Pancreas (tissue), 10 donors: ENCODE data around the gene FYN. TPM values are rescaled to one million over a fixed set of nuclear protein-coding genes. Genes with fewer than 3 reads are reported as not detected.

Experiments used
- ATAC-seq, 4 donors: fragments of 200-7000 bp; cut with Tn5 transposase; one replicate each; pipeline versions ENCODE4 v1.8.0 to v1.9.1; 2020; ENCODE audit warnings: mild to moderate bottlenecking in 4 of 4, moderate library complexity in 4 of 4
- DNase-seq, 6 donors: peaks; one replicate each; pipeline ENCODE4 v3.0.0-alpha.2; 2020
- FAIRE-seq: peaks from 2 replicates; lab custom pipeline; 2012; peaks lifted over from hg19 to GRCh38; lab: Jason Lieb, UNC
- H3K27ac ChIP-seq, 4 donors: fragments of 200-600 bp; sonication (generic); 1 replicate in 3 of 4; 2 replicates in 1 of 4; pipeline versions ENCODE4 v1.5.0 to v1.8.0; 2020
- H3K27me3 ChIP-seq, 4 donors: fragments of 200-600 bp; one replicate each; pipeline ENCODE4 v1.8.0; 2021
- H3K36me3 ChIP-seq, 3 donors: fragments of 200-600 bp; sonication (generic) in 1 of 3; one replicate each; pipeline versions ENCODE4 v1.5.0 to v1.8.0; 2020 to 2021
- H3K4me1 ChIP-seq, 3 donors: fragments of 200-600 bp; one replicate each; pipeline ENCODE4 v1.8.0; 2021
- H3K4me3 ChIP-seq, 4 donors: fragments of 200-600 bp; sonication (generic) in 2 of 4; one replicate each; pipeline versions ENCODE4 v1.5.0 to v1.8.0; 2020 to 2021
- H3K9me3 ChIP-seq, 4 donors: fragments of 200-600 bp; one replicate each; pipeline ENCODE4 v1.8.0; 2021
- CTCF ChIP-seq, 4 donors: fragments of 200-600 bp; sonication (generic) in 3 of 4; IDR thresholded peaks; one replicate each; pipeline versions ENCODE4 v1.5.0 to v1.8.0; 2021; ENCODE audit warnings: antibody characterized with exemption in 4 of 4
- WGBS, 2 donors: extraction: QIAGEN DNeasy Blood & Tissue Kit; methylation state at CpG; one replicate each; pipeline ENCODE4 v1.1.7; 2013; 5-methylcytosine and 5-hydroxymethylcytosine counted together
- intact Hi-C, 3 donors: fragments of 100-400 bp; cut with DNase I; formaldehyde crosslinking; loops; one replicate each; pipeline versions ENCODE4 v1.11.1 to v1.14.2; 2022
- polyA plus RNA-seq, 2 donors: library from polyadenylated mRNA; stranded (reverse); fragments of 200-250 nt; gene quantifications; one replicate each; pipeline ENCODE4 v1.2.3, GENCODE V29; 2013
- total RNA-seq, 6 donors: library from RNA; stranded (reverse); fragmentation: NEBNext Ultra II Directional in 4 of 6; extraction: Animal tissue kit (Norgen Biotek cat#: 25700) in 4 of 6; gene quantifications; one replicate each; pipeline versions ENCODE4 v1.2.1 to v1.2.4, GENCODE V29; 2021 to 2023
- donor health status: healthy with polysubstance abuse.
- donor health status: DM: no; HTN: no; CAD: no; lungs with moderate emphysema.
- donor health status: DM: no; HTN: no; CAD: no.
- donor health status: control.
- donor health status: control.
- donor health status: Bipolar disorder and iron deficiency.
- donor health status: DM: yes; HTN: yes; CAD: no.
- donor health status: DM: no; HTN: no; CAD: no.
- donor health status: DM: no; HTN: no; CAD: no.
- donor health status: DM: yes; HTN: yes; CAD: no.

The FYN gene
- total and polyA plus RNA-seq, 8 donors: 6.4 to 21.7 (median 11.9) TPM

GRCh38 chr6:111764238-111765175 is 108.7 kb downstream of the FYN start:
- no peaks in the 10 kb centered on the region for H3K9me3 ChIP-seq
- no peaks in the 10 kb centered on the region for H3K4me1 ChIP-seq
- FAIRE-seq (no peak), ATAC-seq (peak in 1 of 4 donors; percentile 16), DNase-seq (no peak)
- WGBS, 2 donors: 82 to 83% methylated on average over 13 of the region's 13 CpGs
- H3K4me3 ChIP-seq: no peak overlapping the region
- H3K27me3 ChIP-seq: no peaks in the 10 kb centered on the region
- no peaks in the 10 kb centered on the region for H3K36me3 ChIP-seq
- H3K27ac ChIP-seq: no peak overlapping the region
- TF ChIP-seq CTCF (IDR thresholded peaks at IDR 0.05): no peak
- intact Hi-C loops: no loop called here

GRCh38 chr6:111763381-111763780 is 109.9 kb downstream of the FYN start:
- no peak for ATAC-seq
- FAIRE-seq: no peak
- 57 to 60% methylated on average over 2 of the region's 2 CpGs for WGBS, 2 donors
- H3K4me1 ChIP-seq: no peaks in the 10 kb centered on the region
- no peaks in the 10 kb centered on the region for H3K27me3 ChIP-seq
- H3K9me3 ChIP-seq: no peaks in the 10 kb centered on the region
- H3K27ac ChIP-seq: no peak overlapping the region
- no peak overlapping the region for H3K4me3 ChIP-seq
- TF ChIP-seq CTCF (IDR thresholded peaks at IDR 0.05): no peak
- no peak for DNase-seq
- intact Hi-C loops: no loop called here
- H3K36me3 ChIP-seq: no peaks in the 10 kb centered on the region

- whole genome bisulfite sequencing, 2 donors: 79 to 82% methylated on average over 7 of the region's 7 CpGs
- TF ChIP-seq CTCF (IDR thresholded peaks at IDR 0.05): no peak
- DNase-seq (no peak), FAIRE-seq (no peak), ATAC-seq (peak in 1 of 4 donors; percentile 18)
- Histone ChIP-seq H3K9me3 (no peaks in the 10 kb centered on the region), H3K27ac (no peak overlapping the region), H3K27me3 (no peaks in the 10 kb centered on the region), H3K4me1 (no peaks in the 10 kb centered on the region), H3K36me3 (no peaks in the 10 kb centered on the region), H3K4me3 (no peak overlapping the region)
- intact Hi-C loops: no loop called here
Observed at GRCh38 chr6:111761783-111762312, 111.4 kb downstream of the FYN start.

- no peaks in the 10 kb centered on the region for H3K36me3 ChIP-seq
- no peak for ATAC-seq
- DNase-seq: no peak
- no peak overlapping the region for H3K27ac ChIP-seq
- no peaks in the 10 kb centered on the region for H3K27me3 ChIP-seq
- H3K4me3 ChIP-seq: no peak overlapping the region
- H3K4me1 ChIP-seq: no peaks in the 10 kb centered on the region
- FAIRE-seq: no peak
- intact Hi-C loops: no loop called here
- TF ChIP-seq CTCF (IDR thresholded peaks at IDR 0.05): no peak
- WGBS, 2 donors: 75 to 91% methylated on average over 2 of the region's 2 CpGs
- H3K9me3 ChIP-seq: no peaks in the 10 kb centered on the region
Observed at GRCh38 chr6:111761212-111761611, 112.0 kb downstream of the FYN start.
